WERI-Rb-1 (cell line): ENCODE measurements around the gene CGB1.
"Not testable (repeated sequence)": the region's sequence is repeated elsewhere in the genome, so short reads cannot be mapped to it uniquely, and the experiment has no call there.

Experiments used
- DNase-seq: peaks from one replicate; pipeline ENCODE4 v3.0.0-alpha.2; 2020
- H3K27ac ChIP-seq: fragments of 250-450 bp; sonication (Bioruptor Pico); 2 replicates; pipeline ENCODE4 v1.5.1; 2020; ENCODE audit warnings: mild to moderate bottlenecking, moderate library complexity
- H3K27me3 ChIP-seq: fragments of 250-450 bp; sonication (Bioruptor Pico); 2 replicates; pipeline ENCODE4 v1.5.1; 2021; ENCODE audit warnings: mild to moderate bottlenecking, low read depth, moderate library complexity; ENCODE audit not compliant: insufficient read depth, severe bottlenecking
- H3K36me3 ChIP-seq: fragments of 250-450 bp; sonication (Bioruptor Pico); 2 replicates; pipeline ENCODE4 v1.5.1; 2020; ENCODE audit warnings: mild to moderate bottlenecking, moderate library complexity
- H3K4me3 ChIP-seq: 2 replicates; pipeline ENCODE4 v1.5.1; 2011; ENCODE audit warnings: low read depth, mild to moderate bottlenecking, control low read depth, low read length
- H3K9me3 ChIP-seq: fragments of 250-450 bp; sonication (Bioruptor Pico); 2 replicates; pipeline ENCODE4 v1.5.1; 2021; ENCODE audit warnings: mild to moderate bottlenecking, moderate library complexity; ENCODE audit not compliant: severe bottlenecking
- CTCF ChIP-seq: IDR thresholded peaks from 2 replicates; pipeline ENCODE4 v1.5.1; 2011; ENCODE audit warnings: low read depth, mild to moderate bottlenecking, control low read depth, inconsistent platforms, low read length

CGB1 gene

GRCh38 chr19:49056101-49056901 is 19.6 kb upstream of the CGB1 start:
- DNase-seq, result peak; percentile 72

GRCh38 chr19:49050376-49051033 is 13.8 kb upstream of the CGB1 start:
- H3K36me3 ChIP-seq, H3K9me3 ChIP-seq, H3K27ac ChIP-seq, DNase-seq, H3K27me3 ChIP-seq, H3K4me3 ChIP-seq: not testable (repeated sequence)

More at GRCh38 chr19:49056101-49056901, 19.6 kb upstream of the CGB1 start:
- Histone ChIP-seq H3K9me3 (no peaks in the 10 kb centered on the region), H3K4me3 (peak overlapping the region; percentile 52), H3K27me3 (no peaks in the 10 kb centered on the region), H3K36me3 (no peaks in the 10 kb centered on the region), H3K27ac (peak overlapping the region; percentile 15; the same call in 1 of the 2 replicates)
- 0 out of 2 replicates have a peak, but pooled peaks have one; percentile 5 for TF ChIP-seq CTCF

- not testable (repeated sequence) for H3K27me3 ChIP-seq, DNase-seq, H3K27ac ChIP-seq, H3K9me3 ChIP-seq, H3K36me3 ChIP-seq, H3K4me3 ChIP-seq
These were observed 13.1 kb upstream of the CGB1 start for GRCh38 chr19:49049834-49050233.

GRCh38 chr19:49049011-49049410 is 12.3 kb upstream of the CGB1 start, which contains the start of gene CGB8:
Gene CGB8, minus strand, starts transcription at chr19:49049111. Its CDS starts 372 bp downstream, at chr19:49048739.
- not testable (repeated sequence) for H3K27ac ChIP-seq, H3K27me3 ChIP-seq, H3K9me3 ChIP-seq, H3K36me3 ChIP-seq, DNase-seq, H3K4me3 ChIP-seq

- not testable (repeated sequence) for H3K27ac ChIP-seq, H3K27me3 ChIP-seq, H3K36me3 ChIP-seq, H3K4me3 ChIP-seq, DNase-seq, H3K9me3 ChIP-seq
These were observed 6.9 kb upstream of the CGB1 start, which contains the start of gene CGB5 for GRCh38 chr19:49043548-49043947. Gene CGB5, plus strand, starts transcription at chr19:49043848. Its CDS starts 362 bp downstream, at chr19:49044210.

GRCh38 chr19:49042666-49043065 is 6.0 kb upstream of the CGB1 start:
- not testable (repeated sequence) for H3K9me3 ChIP-seq, H3K27me3 ChIP-seq, DNase-seq, H3K27ac ChIP-seq, H3K4me3 ChIP-seq, H3K36me3 ChIP-seq

- Histone ChIP-seq H3K4me3 (no peak overlapping the region), H3K36me3 (no peaks in the 10 kb centered on the region), H3K9me3 (no peaks in the 10 kb centered on the region), H3K27me3 (no peaks in the 10 kb centered on the region), H3K27ac (no peak overlapping the region)
- DNase-seq, result no peak
- TF ChIP-seq CTCF, result no peak
These were observed 5.5 kb upstream of the CGB1 start for GRCh38 chr19:49042177-49042576.

- not testable (repeated sequence) for H3K4me3 ChIP-seq, DNase-seq, H3K27ac ChIP-seq, H3K27me3 ChIP-seq, H3K9me3 ChIP-seq, H3K36me3 ChIP-seq
These were observed 3.0 kb upstream of the CGB1 start for GRCh38 chr19:49039736-49040135.

- not testable (repeated sequence) for DNase-seq, H3K4me3 ChIP-seq, H3K27me3 ChIP-seq, H3K27ac ChIP-seq, H3K36me3 ChIP-seq, H3K9me3 ChIP-seq
These were observed 2.0 kb upstream of the CGB1 start for GRCh38 chr19:49038557-49039276.

- H3K36me3 ChIP-seq, H3K4me3 ChIP-seq, H3K9me3 ChIP-seq, H3K27ac ChIP-seq, DNase-seq, H3K27me3 ChIP-seq: not testable (repeated sequence)
These were observed 1.4 kb upstream of the CGB1 start for GRCh38 chr19:49038111-49038510.
